Kidney (tissue), 14 donors: ENCODE results near the gene MAT2A. TPM values are rescaled to one million over a fixed set of nuclear protein-coding genes. Genes with fewer than 3 reads are reported as not detected.

Experiments used
- DNase-seq, 5 donors: peaks; one replicate each; pipeline ENCODE4 v3.0.0-alpha.2; 2013 to 2020
- FAIRE-seq: peaks from 2 replicates; lab custom pipeline; 2012; peaks lifted over from hg19 to GRCh38; lab: Jason Lieb, UNC
- H3K27ac ChIP-seq, 2 donors: one replicate each; pipeline ENCODE4 v1.7.0; 2013; ENCODE audit warnings: low read depth in 2 of 2, low read length in 2 of 2, inconsistent platforms in 1 of 2
- H3K27me3 ChIP-seq: one replicate; pipeline ENCODE4 v1.7.1; 2013; ENCODE audit warnings: low read length, inconsistent platforms; ENCODE audit not compliant: control insufficient read depth, insufficient read depth
- H3K36me3 ChIP-seq, 3 donors: one replicate each; pipeline versions ENCODE4 v1.7.0 to v1.7.1; 2013; ENCODE audit warnings: low read length in 3 of 3, control low read depth in 1 of 3, inconsistent platforms in 1 of 3; ENCODE audit not compliant: insufficient read depth in 3 of 3, control insufficient read depth in 2 of 3
- H3K4me1 ChIP-seq, 3 donors: one replicate each; pipeline versions ENCODE4 v1.7.0 to v1.7.1; 2013; ENCODE audit warnings: low read length in 3 of 3, inconsistent platforms in 1 of 3, low read depth in 1 of 3; ENCODE audit not compliant: control insufficient read depth in 2 of 3, insufficient read depth in 2 of 3
- H3K4me3 ChIP-seq, 3 donors: one replicate each; pipeline versions ENCODE4 v1.7.0 to v1.8.1; 2013; ENCODE audit warnings: low read length in 3 of 3, control low read depth in 1 of 3, inconsistent platforms in 1 of 3
- H3K9ac ChIP-seq, 3 donors: one replicate each; pipeline versions ENCODE4 v1.7.0 to v1.7.1; 2013; ENCODE audit warnings: low read length in 3 of 3, control low read depth in 1 of 3, inconsistent platforms in 1 of 3
- H3K9me3 ChIP-seq, 3 donors: one replicate each; pipeline versions ENCODE4 v1.7.0 to v1.7.1; 2013; ENCODE audit warnings: low read length in 3 of 3, control low read depth in 1 of 3, inconsistent platforms in 1 of 3; ENCODE audit not compliant: control insufficient read depth in 2 of 3, insufficient read depth in 1 of 3
- intact Hi-C: fragments of 100-400 bp; cut with DNase I; formaldehyde crosslinking; loops from one replicate; pipeline ENCODE4 v1.11.1; 2022
- polyA plus RNA-seq: library from polyadenylated mRNA; stranded (reverse); fragments of 350-450 nt; fragmentation: Illumina TruSeq; extraction: RNeasy Lipid Tissue Mini Kit (QIAGEN cat#74804); gene quantifications from one replicate; pipeline ENCODE4 v1.2.3, GENCODE V29; 2014; ENCODE audit warnings: low read depth, low replicate concordance; ENCODE audit not compliant: insufficient read depth
- total RNA-seq: library from RNA; stranded (reverse); fragmentation: NEBNext Ultra II Directional; extraction: Animal tissue kit (Norgen Biotek cat#: 25700); gene quantifications from one replicate; pipeline ENCODE4 v1.2.1, GENCODE V29; 2021
- TF ChIP-seq, protein P1 (sequence below): IDR thresholded peaks from 3 replicates; pipeline ENCODE4 v1.5.1; 2012; ENCODE audit warnings: mild to moderate bottlenecking, moderate library complexity, borderline replicate concordance; ENCODE audit not compliant: insufficient read depth; ENCODE audit errors: extremely low read depth
- donor health status: control.
- donor health status: control.
- donor health status: control.
- donor health status: control.
- donor health status: control.
- donor health status: DM: yes; HTN: yes; CAD: no.
- donor health status: Normal renal cell carcinoma (clear cell type).

MAT2A gene
- total and polyA plus RNA-seq, 2 donors from 2014 or later, result 155 to 300 TPM

DNA sequence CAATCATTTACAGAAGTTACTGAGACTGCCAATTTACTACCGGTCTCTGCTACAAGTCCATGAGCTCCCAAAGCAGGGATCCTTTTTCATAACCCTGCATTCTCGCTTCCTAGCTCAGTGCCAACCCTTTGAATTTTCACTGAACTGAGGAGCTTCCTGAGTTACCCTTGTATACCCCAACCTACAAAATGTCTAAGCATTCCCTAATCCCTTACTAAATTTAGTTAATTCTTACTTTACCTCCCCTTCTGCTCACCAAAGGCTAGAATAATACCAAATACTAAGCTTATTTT is 9.6 kb downstream of the MAT2A start:
- no peaks in the 10 kb centered on the region for H3K27me3 ChIP-seq
- no peaks in the 10 kb centered on the region for H3K9me3 ChIP-seq
- H3K4me1 ChIP-seq, result peaks cover 0 to 8% (median 0%) of the 10 kb centered on the region in 3 donors
- H3K36me3 ChIP-seq, result peaks cover 11 to 48% (median 27%) of the 10 kb centered on the region in 3 donors
- TF ChIP-seq, protein P1, sequence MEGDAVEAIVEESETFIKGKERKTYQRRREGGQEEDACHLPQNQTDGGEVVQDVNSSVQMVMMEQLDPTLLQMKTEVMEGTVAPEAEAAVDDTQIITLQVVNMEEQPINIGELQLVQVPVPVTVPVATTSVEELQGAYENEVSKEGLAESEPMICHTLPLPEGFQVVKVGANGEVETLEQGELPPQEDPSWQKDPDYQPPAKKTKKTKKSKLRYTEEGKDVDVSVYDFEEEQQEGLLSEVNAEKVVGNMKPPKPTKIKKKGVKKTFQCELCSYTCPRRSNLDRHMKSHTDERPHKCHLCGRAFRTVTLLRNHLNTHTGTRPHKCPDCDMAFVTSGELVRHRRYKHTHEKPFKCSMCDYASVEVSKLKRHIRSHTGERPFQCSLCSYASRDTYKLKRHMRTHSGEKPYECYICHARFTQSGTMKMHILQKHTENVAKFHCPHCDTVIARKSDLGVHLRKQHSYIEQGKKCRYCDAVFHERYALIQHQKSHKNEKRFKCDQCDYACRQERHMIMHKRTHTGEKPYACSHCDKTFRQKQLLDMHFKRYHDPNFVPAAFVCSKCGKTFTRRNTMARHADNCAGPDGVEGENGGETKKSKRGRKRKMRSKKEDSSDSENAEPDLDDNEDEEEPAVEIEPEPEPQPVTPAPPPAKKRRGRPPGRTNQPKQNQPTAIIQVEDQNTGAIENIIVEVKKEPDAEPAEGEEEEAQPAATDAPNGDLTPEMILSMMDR, result no peak
- no peak overlapping the region for H3K9ac ChIP-seq
- H3K4me3 ChIP-seq, result no peak overlapping the region
- intact Hi-C loops, result no loop called here
- no peak for DNase-seq
- no peak overlapping the region for H3K27ac ChIP-seq
- no peak for FAIRE-seq

DNA sequence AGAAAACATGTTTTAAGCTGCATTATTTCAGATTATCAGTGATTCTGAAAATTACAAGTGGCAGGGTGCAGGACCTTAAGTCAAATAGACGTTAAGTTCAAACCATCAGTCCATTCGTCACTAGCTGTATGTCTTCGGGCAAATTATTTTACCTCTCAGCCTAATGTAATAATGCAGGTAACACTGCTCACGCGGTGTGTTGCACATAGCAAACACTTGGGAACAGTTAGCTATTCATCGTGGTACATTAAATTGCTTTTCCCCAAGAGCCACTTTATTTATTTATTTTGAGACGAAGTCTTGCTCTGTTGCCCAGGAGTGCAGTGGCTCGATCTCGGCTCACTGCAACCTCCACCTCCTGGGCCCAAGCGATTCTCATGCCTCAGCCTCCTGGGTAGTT is 10.1 kb downstream of the MAT2A start:
- no peaks in the 10 kb centered on the region for H3K9me3 ChIP-seq
- peaks cover 14 to 46% (median 27%) of the 10 kb centered on the region in 3 donors for H3K36me3 ChIP-seq
- no peaks in the 10 kb centered on the region for H3K27me3 ChIP-seq
- no peak for FAIRE-seq
- H3K4me3 ChIP-seq, result no peak overlapping the region
- intact Hi-C loops, result no loop called here
- DNase-seq, result no peak
- H3K4me1 ChIP-seq, result peaks cover 0 to 8% (median 0%) of the 10 kb centered on the region in 3 donors
- TF ChIP-seq, protein P1, result no peak
- H3K9ac ChIP-seq, result no peak overlapping the region
- H3K27ac ChIP-seq, result no peak overlapping the region

DNA sequence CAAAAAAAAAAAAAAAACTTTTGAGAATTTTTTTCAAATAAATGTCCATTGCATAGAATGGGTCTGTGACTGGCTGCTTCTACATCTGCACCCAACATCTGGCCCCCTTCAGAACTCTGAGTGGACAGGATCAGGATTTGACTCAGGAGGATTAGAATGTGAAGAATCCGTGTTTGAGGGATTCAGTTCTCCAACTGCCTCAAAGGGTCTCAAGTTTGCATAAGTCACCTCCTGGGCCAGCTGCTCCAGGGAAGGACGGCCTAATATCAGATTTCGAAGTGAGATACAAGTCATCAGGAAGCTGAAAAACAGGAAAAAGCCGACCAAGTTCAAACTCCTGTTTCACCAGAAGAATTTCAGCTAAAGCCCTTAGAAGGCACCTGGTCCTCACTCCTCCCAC is 10.9 kb downstream of the MAT2A start:
- Histone ChIP-seq H3K36me3 (peaks cover 16 to 49% (median 25%) of the 10 kb centered on the region in 3 donors), H3K9ac (no peak overlapping the region), H3K27ac (peak overlapping the region; percentile 26 to 60), H3K4me3 (no peak overlapping the region), H3K4me1 (peaks cover 0 to 8% (median 0%) of the 10 kb centered on the region in 3 donors), H3K9me3 (no peaks in the 10 kb centered on the region), H3K27me3 (no peaks in the 10 kb centered on the region)
- peak in 3 of 5 donors; percentile 47 to 76 (median 61) for DNase-seq
- intact Hi-C loops, result loop anchor here (5.0 kb wide), 1 partner anchor 128 kb away; no protein-coding TSS in a partner anchor
- TF ChIP-seq, protein P1, result no peak
- no peak for FAIRE-seq

DNA sequence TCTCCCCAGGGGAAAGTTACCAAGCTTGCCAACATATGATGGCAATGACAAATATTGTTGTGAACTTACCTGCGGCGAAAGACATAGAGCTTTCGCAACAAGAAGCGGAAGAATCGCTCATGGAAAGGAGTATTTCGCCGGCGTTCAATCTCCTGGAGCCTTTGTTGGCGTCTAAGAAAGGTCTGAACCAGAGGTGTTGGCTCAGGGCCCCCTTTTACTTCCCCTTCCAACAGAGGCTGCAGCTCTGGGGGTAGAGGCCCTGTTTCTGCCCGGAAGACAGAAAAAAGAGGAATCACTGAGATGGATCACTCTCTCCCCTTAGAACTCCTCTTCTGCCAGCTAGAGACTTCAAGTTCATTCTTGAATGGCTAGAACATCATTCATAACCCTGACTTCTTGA is 11.5 kb downstream of the MAT2A start:
- Histone ChIP-seq H3K27me3 (no peaks in the 10 kb centered on the region), H3K4me1 (peaks cover 0 to 8% (median 0%) of the 10 kb centered on the region in 3 donors), H3K27ac (peak overlapping the region; percentile 26 to 60), H3K9ac (no peak overlapping the region), H3K4me3 (no peak overlapping the region), H3K36me3 (peaks cover 14 to 49% (median 26%) of the 10 kb centered on the region in 3 donors), H3K9me3 (no peaks in the 10 kb centered on the region)
- no peak for DNase-seq
- TF ChIP-seq, protein P1, result no peak
- intact Hi-C loops, result loop anchor here (5.0 kb wide), 1 partner anchor 128 kb away; no protein-coding TSS in a partner anchor
- FAIRE-seq, result no peak
